Measurements from ENCODE around the gene LRRN3. TPM values are rescaled to one million over a fixed set of nuclear protein-coding genes. Genes with fewer than 3 reads are reported as not detected.

Gene LRRN3
- total RNA-seq, 4 donors from 2014 or later = 0.39 to 1.3 (median 0.61) TPM

GRCh38 chr7:111174510-111174909 is 83.6 kb downstream of the LRRN3 start:
- Histone ChIP-seq H3K9me3 (no peaks in the 10 kb centered on the region), H3K27me3 (no peaks in the 10 kb centered on the region), H3K4me3 (no peak overlapping the region), H3K27ac (replicated peaks in 1 of 4) (no peak overlapping the region), H3K36me3 (no peaks in the 10 kb centered on the region), H3K4me1 (peaks cover 0 to 6% (median 0%) of the 10 kb centered on the region in 4 donors)
- intact Hi-C loops (cut with DNase I) = no loop called here
- no peak for DNase-seq (ENCODE audit: extremely low spot score)
- WGBS = 82% methylated on average over 3 of the region's 3 CpGs
- no peak for TF ChIP-seq CTCF (IDR thresholded peaks at IDR 0.05)
- TF ChIP-seq POLR2A (IDR thresholded peaks at IDR 0.05; ENCODE audit: low read depth) = no peak
- TF ChIP-seq POLR2AphosphoS5 (IDR thresholded peaks at IDR 0.05) = no peak
- no peak for TF ChIP-seq EP300 (IDR thresholded peaks at IDR 0.05)

Data from esophagus muscularis mucosa (tissue), 4 donors.